GM19467 (cell line): Measurements from ENCODE around the gene COMT.
A peak's percentile ranks its signal among the peaks of the same experiment; 100 is the strongest.

Experiments
- ATAC-seq: cut with Tn5 transposase; IDR thresholded peaks from one replicate; pipeline ENCODE4 v1.9.1; 2021; ENCODE audit warnings: mild to moderate bottlenecking, moderate library complexity; ENCODE audit not compliant: unreplicated experiment

COMT gene

GRCh38 chr22:20009018-20009491, 67.5 kb downstream of the COMT start:
- no peak for ATAC-seq

DNA sequence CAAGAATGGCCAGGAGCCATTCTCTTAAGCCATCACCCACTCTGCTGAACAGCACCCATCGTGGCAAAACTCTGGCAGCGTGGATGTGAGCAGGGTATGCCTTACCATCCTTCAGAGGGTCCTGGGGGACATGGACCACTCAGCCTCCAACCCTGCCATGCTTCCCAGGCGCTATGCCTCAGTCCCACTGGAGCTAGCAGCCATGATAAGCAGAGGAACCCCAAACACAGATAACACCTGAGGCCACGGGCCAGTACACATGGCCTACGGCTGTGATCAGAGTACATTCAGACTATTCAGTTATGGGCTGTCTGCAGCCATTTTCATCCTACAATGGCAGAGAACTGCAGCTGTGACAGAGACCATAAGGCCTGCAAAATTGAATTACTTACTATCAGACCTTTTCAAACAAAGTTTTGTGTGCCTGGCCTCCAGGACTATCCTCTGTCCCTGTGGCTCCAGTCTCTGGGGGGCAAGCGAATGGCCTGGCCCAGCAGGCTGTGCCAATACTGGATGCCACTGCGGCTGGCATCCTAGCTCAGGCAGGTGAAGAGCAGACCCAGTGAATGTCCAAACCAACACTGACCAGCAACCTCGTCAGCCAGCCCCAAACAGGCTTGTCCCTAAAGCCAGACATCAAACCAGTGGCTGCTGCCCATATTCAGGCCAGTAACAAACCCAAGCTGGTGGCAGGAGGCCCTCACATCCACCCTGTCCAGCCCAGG, 68.2 kb downstream of the COMT start:
- ATAC-seq = no peak

DNA sequence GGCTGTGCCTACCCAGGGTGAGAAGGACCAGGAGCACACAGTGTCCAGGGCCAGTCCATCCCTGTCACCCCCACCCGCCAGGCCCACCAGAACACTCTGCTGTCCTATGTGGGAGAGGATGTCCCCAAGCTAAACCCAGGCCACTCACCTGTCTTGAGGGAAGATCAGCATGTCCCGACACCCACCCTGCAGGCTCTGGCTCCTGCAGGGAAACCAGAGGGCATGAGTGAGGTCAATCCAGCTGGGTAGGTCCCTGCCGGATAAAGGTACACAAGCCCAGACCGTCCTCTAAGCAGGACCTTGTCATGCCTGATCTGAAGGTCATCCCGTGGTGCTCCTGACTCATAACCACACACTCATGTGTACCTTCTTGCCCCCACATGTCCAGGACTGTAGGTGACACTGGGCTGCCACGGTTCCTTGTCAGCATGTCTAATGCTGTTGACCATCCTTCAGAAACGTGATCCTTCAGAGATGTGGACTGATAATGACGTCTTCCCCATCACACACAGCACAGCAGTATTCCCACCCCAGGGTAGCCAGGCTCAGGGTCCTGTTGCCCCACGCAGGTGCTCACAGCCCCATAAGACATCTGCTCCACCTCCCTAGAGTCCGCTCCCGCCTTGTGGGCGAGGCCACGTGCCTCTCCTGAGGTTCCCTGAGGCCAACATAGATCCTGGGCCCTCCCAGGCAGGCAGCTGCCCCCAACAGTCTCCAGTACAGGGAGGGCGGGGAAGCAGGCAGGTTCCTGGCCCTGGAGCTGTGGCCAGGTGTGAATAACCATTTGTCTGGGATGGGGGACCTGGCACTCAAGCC, 68.9 kb downstream of the COMT start:
- ATAC-seq = no peak

GRCh38 chr22:20011123-20011992, 69.8 kb downstream of the COMT start:
- ATAC-seq = no peak

GRCh38 chr22:20011993-20012740, 70.6 kb downstream of the COMT start:
- no peak for ATAC-seq

GRCh38 chr22:20012741-20013331, 71.3 kb downstream of the COMT start:
- ATAC-seq = no peak

- ATAC-seq = no peak
Measured at GRCh38 chr22:20013382-20013871, 71.9 kb downstream of the COMT start.

- no peak for ATAC-seq
Measured at GRCh38 chr22:20014526-20015186, 73.1 kb downstream of the COMT start.

GRCh38 chr22:20015187-20015625, 73.6 kb downstream of the COMT start:
- ATAC-seq = no peak

GRCh38 chr22:20015971-20016733, 74.6 kb downstream of the COMT start:
- no peak for ATAC-seq

DNA sequence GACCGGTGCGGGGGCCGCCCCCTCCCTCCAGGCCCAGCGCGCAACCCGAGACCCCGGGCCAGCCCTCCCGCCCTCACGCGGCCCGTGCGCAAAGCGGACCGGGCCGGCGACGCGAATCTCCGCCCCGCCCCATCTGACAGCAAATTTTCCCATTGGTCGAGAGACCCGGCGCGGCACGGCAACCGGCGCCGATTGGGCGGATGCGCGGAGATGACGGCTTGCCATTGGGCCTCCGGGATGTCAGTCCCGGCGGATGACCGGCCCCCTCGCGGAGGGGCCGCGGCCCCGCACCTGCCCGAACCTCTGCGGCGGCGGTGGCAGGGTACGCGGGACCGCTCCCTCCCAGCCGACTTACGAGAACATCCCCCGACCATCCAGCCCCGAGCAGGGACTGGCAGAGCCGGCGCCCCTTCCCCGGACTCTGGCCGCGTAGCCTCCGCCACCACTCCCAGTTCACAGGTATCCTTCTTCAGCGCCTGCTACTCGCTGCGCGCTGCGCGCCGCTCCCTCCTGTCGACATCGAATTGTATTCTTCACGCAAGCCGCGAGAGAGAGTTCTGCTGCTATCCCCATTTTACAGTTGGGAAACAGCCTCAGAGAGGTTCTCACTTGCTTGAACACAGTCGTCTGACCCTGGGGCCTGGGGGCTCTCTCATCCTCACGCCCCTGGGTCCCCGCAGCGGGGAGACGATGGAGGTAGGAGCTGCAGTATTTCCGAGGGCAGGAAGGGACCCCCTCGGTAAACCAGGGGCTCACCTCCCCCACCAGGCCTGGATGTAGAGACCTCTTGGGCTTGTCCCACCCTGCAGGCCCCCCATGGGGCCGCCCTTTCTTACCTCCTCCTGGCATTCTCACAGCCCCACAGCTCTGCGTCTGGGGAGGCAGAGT, 75.4 kb downstream of the COMT start, which contains the start of gene ARVCF:
Gene ARVCF (minus strand): TSS at position 90 of the 888 bp plus-strand sequence. CDS start 26,029 bp downstream, outside the sequence.
- peak; percentile 62 for ATAC-seq

- ATAC-seq = no peak
Measured at GRCh38 chr22:20017622-20017958, 76.0 kb downstream of the COMT start.

- ATAC-seq = no peak
Measured at GRCh38 chr22:20018001-20018400, 76.4 kb downstream of the COMT start.
